Dedifferentiated amniotic fluid mesenchymal stem cell (primary cell): ENCODE data around the gene NKIRAS1.

Experiments used
- DNase-seq: peaks from one replicate; pipeline ENCODE4 v3.0.0-alpha.2; 2016; ENCODE audit errors: extremely low spot score

NKIRAS1 gene

DNA sequence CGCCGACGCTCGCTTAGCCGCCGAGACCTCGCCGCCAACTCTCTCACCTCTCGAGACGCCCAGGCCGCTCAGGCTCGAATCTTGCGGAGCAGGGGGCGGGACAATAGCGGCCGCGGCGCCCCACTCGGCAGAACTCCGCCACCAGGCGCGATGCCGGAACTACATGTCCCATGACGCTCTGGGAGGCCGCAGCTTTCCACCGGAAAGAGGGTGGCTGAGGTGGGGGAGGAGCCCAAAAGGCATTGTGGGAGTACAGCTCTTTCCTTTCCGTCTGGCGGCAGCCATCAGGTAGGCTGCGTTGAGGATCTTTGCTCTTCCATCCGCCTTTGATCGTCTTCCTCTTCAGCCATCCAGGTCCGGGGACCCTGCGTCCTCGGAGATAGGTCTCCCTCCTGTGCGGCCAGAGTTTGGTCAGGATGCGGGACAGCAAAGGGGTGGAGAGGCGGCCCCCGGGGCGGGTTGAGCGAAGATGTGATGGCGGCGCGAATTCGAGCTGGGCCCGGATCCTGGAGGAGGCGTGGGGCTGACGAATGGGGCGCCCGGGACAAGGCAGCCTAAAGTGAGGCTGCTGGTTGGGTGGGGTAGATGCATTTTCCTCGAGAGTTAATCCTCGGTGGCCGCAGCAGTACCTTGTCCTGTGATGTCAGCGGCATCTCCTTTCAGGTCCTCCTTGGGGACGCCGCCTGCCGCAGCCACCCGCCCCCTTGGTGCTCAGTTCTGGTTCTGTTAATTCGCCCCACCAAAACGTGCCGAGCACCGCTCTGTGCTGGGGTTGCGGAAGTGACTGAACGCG is at the start of gene NKIRAS1, which contains the start of gene RPL15:
TSS of gene NKIRAS1 (minus strand) at position 105 of the 793 bp plus-strand sequence. CDS start 6,086 bp downstream, outside the sequence.
TSS of gene RPL15 (plus strand) at position 247 of the 793 bp plus-strand sequence. CDS start 728 bp downstream, outside the sequence.
- peak; percentile 97 for DNase-seq

DNA sequence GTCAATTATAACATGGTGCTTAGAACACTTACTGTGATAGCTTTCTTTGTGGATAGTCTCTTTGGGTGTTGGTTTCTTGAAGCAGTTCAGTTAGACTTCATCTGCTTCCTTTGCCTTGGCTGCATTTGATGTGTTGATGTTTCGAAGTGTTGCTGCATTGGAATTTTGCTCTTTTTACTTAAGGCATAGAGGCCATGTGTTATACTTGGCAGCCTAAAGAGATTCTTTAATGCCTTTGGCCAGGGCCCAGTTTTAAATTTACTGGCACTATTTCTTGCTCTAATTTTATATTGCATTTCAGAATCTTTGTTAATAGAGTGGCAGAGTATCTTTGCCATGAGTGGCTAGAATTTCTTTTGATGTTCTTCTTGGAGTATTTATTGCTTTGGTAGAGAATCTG is 49.5 kb upstream of the NKIRAS1 start:
- peak; percentile 66 for DNase-seq

DNA sequence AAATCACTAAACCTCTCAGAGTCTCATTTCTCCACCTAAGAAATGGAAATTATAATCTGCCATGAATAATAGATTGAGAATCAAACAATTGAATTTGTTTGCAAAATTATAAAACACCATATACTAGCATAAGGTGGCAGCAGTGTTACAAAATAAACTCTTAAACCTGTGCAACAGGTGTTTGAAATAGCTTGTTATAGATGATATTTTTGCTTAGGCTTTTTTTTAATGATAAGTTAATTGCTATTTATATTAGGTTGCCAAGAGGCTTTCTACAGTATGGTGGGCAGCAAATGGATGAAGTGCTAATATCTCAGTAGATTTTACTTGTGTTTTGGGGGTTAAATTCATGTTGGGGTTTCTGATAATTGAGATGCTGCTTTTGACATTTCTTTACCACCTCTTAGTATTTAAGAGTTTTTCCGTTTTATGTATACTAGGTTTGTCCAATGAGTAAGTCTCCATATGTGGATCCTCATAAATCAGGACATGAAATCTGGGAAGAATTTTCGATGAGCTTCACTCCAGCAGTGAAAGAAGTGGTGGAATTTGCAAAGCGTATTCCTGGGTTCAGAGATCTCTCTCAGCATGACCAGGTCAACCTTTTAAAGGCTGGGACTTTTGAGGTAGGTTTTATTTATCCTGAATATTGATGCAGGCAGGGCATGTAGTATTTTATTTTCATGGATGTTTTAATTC is 47.9 kb upstream of the NKIRAS1 start:
- DNase-seq: no peak

DNA sequence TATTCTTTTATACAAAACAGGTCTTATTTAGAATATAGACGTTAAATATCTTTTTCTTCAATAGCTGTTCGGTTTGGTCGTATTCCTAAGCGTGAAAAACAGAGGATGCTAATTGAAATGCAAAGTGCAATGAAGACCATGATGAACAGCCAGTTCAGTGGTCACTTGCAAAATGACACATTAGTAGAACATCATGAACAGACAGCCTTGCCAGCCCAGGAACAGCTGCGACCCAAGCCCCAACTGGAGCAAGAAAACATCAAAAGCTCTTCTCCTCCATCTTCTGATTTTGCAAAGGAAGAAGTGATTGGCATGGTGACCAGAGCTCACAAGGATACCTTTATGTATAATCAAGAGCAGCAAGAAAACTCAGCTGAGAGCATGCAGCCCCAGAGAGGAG is 45.1 kb upstream of the NKIRAS1 start:
- no peak for DNase-seq

DNA sequence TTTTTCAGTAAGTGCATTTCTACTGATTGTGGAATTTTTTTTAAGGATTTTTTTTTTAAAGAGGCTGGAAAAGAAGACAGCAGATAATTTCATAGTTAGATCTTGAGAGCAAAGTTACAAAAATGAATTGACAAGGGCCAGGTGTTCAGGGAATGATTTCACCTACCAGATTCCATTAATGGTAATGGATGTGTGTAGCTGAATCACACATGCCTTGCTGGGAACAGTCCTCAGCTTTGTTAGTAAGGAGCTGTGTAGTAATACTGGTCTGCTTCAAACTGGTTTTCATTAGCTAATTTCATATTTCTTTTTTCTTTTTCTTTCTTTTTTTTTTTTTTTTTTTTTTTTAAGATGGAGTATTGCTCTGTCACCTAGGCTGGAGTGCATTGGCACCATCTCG is 44.3 kb upstream of the NKIRAS1 start:
- no peak for DNase-seq

DNA sequence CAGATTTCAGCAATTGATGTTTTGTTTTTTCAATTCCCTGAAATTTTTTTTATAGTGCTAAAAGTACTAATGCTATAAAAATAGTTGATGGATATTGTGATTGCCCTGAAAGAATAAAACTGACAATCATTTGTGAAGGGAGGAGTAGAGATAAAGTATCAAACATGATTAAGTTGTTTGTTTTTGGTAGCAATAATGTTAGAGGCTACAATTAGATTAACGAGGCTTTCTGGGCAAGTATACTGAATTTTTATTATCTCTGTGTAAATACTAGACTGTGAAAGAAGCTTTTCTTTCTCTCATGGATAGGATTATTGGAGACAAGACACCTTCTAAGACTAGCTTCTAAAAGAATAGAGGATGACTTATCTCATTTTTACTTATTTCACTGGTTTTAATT is 43.9 kb upstream of the NKIRAS1 start:
- DNase-seq: no peak

DNA sequence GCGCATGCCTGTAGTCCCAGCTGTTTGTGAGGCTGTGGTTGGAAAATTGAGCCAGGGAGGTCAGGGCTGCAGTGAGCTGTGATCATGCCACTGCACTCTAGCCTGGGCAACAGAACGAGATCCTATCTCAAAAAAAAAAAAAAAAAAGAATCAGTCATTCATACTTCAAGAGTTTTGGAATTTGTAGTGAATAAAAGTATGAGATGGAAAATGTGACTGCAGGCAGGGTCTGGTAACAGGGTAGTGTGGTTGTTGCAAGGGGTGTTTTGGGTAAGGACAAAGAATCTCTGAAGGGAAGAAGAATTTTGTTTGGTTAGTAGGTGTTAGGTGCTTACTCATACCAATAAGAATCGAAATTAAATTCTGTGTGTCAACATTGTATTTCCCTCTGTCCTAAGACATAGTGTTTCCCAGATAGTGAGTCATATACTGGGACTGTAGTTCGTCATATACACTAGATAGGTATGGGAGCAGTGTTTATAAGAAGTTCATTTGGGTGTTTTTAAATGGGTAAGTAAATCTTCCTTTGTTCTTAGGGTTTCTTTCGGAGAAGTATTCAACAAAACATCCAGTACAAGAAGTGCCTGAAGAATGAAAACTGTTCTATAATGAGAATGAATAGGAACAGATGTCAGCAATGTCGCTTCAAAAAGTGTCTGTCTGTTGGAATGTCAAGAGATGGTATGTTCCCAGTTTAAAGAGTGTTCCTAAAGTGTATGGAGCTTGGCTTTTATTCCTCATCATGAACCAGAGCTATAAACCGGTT is 42.5 kb upstream of the NKIRAS1 start:
- peak; percentile 53 for DNase-seq

DNA sequence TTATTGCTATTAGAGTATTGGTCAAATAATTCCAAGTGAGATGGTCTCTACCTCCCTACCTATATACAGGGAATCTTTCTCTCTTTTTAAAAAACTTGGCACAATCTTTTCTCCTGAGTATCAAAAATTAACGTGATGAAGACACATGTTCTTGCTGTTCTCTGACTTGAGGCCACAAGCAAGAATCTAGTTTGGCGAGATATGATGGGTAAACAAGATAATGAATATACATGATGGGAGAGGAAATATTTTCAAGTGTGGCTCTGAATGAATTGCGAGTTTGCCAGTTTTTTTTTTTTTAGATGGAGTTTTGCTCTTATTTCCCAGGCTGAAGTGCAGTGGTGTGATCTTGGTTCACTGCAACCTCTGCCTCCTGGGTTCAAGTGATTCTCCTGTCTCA is 39.9 kb upstream of the NKIRAS1 start:
- DNase-seq: no peak

DNA sequence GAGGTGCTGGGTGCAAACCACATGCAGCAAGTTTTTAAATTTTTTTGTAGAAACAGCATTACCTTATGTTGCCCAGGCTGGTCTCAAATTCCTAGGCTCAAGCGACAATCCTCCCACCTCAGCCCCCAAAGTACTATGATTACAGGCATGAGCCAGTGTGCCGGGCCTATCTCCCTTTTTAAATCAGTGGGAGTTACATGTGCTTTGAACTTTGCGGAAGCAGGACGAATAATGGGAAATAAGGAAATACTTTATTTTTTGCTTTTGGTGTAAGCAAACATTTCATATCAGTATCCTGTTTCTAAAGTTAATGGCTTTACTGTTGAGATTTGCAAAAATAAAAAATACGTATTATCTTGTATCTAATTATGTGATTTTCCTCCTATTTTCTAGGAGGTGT is 37.4 kb upstream of the NKIRAS1 start:
- DNase-seq: no peak

DNA sequence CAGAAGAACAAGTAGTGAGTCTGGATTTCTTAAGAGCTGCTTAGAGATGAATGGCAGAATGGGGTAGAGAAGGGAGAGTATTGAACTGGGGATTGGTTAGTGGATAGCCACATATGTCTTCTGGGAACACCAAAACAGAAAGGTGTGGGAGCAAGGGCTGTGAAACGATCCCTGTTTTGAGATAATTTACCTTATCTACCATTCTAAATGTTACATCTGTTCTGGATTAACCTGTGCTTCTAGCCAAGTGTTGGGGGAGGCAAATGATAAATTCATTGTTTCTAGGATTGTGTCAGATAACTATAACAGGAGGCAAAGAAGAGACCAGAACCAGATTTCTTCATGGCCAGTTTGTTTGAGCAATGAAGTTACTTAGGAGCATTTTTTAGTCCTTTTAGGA is 36.7 kb upstream of the NKIRAS1 start:
- DNase-seq: no peak

DNA sequence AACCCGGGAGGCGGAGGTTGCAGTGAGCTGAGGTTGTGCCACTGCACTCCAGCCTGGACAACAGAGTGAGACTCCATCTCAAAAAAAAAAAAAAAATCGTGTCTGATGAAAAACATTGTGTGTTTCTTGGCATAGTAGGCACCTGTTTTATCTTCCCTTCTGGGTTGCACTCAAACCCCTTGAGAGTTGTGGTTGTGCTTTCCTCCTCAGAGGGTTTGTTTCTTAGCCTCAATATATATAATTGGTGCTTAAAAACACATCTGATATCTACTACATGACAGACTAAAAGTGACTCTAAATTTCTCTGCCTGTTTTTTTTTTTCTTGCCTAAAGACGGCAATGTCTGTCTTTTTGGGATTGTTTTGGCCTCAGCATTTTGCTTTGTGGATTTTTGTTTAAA is 35.9 kb upstream of the NKIRAS1 start:
- DNase-seq: no peak

DNA sequence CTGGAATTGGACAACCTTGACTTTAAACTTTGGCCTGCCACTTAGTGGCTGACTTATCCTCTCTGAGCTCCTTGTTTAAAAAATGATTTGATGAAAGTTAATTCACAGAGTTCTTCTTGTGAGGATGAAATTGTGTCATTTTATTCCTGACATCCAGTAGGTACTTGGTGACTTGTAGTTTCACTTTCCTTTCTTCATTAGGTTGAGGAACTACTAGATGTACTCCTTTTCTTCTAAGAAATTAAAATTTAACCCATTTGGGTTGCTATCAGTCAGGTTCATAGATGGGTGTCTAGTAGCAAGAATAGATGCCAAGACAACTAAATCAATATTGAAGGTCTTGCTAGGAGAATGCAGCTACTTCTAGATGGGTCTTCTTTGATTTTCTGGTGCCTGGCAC is 33.5 kb upstream of the NKIRAS1 start:
- no peak for DNase-seq

DNA sequence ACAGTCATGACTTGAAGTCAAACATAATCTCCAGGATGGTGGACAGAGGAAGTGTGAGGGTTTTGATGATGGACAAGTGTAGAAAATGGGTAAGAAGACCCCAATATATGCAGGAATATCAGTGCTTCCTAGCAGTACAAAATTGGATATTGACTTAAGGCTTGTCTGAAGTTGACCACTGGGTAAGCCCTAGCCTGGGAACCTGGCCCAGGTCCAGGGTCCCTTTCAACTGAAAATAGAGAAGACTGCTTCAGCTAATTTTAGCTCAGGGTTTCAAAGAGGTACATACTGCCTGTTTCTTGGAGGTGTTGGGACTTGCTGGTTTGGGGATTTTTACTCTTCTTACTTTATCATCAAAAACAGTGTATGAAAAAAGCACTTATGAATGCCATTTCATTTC is 33.0 kb upstream of the NKIRAS1 start:
- no peak for DNase-seq

DNA sequence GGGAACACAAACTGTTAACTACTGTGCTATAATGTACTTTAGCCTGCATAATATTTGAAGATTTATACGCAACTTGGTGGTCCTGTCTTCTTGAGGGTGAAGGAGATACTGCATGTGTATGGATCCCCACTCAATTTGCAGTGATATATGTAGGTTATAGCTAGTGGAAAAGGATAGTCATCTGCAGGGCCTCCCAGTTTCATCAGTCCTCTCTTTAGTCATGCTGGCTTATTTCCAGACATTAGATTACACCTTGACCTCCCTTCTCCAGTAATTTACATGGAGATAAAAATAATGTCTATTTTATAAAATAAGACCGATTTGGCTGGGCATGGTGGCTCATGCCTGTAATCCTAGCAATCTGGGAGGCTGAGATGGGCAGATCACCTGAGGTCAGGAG is 32.0 kb upstream of the NKIRAS1 start:
- DNase-seq: no peak

DNA sequence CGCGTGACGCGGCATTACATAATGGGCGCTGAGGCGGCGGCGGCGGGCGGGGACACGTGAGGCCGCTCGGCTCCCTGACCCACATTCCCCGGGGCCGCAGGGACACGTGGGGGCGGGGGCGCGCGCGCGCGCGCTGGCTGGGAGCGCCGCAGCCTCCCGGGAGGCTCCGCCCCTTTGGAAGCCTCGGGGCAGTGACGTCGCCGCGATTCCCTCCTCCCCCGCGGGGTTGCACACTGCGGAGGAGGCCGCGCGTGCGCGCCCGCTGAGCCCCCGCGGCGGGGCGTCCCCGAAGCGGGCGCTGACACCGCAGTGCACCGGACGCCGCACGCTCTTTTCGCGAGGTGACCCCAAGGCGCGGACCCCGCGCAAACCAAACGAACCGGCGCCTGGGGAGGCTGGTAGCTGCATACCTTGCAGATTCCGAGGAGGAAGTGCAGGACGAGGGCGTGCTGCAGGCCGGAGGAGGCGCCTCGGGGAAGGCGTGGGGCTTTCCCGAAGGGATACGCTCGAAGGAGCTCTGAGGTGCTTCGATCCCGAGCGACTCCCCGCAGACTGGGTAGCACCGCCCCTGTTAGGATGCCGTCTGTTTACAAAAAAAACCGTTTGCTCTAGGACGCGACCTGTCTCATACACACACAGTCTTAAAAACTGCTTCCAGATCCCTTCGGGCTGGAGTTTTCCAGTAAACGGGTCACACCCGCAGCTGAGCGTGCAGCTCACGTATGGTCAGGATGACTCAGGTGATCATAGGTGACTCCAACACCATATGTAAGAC is 29.3 kb upstream of the NKIRAS1 start:
- DNase-seq: peak; percentile 89

DNA sequence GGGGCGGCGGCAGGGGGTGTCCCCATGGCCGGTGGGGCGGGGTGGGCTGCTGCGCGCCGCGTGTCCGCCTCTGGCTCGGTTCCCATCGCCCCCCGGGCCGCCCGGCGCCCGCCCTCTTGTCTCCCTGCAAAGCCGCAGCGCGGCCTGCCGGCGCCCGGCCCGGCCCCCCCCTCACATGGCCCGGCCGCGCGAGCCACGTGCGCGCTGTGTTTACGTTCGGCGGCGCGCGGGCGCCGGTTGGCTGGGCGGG is 28.8 kb upstream of the NKIRAS1 start:
- no peak for DNase-seq

DNA sequence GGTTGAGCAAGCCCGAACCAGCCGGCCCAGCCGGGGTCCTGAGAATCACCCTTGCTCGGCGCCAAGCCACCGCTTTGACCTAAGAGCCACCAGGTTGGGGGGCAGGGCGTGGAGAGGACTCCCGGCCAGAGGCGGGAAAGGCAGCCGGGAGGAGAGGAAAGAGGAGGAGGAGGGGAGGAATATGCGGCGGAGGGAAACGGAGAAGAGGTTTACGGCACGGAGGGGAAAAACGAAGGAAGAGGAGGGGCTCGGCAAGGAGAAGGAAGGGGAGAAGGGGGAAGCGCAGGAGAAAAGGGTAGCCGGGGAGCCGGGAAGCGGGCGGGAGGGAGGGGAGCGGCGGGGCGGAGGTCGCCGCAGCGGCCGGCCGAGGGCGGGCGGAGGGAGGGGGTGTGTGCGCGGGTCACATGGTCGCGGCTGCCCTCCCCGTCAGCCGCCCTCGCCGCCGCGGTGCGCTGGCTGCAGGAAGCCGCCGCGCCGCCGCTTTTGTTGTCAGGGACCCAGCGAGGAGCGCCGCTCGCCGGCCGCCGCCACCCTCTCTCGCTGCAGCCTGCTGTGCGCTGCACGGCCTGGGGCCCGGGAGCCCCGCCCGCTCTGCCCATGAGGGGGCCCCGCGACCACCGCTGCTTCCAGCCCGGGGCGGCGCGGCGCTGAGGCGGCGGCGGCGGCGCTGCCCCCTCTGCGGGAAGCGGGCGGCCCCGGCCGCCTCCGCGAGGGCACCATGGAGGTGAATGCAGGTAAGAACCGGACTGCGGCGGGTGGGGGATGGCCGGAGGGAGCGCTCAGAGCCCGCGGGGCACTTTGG is 28.3 kb upstream of the NKIRAS1 start, which contains the start of gene NR1D2:
TSS of gene NR1D2 (plus strand) at position 426 of the 802 bp plus-strand sequence. CDS start at position 719, 293 bp downstream.
- peak; percentile 57 for DNase-seq

DNA sequence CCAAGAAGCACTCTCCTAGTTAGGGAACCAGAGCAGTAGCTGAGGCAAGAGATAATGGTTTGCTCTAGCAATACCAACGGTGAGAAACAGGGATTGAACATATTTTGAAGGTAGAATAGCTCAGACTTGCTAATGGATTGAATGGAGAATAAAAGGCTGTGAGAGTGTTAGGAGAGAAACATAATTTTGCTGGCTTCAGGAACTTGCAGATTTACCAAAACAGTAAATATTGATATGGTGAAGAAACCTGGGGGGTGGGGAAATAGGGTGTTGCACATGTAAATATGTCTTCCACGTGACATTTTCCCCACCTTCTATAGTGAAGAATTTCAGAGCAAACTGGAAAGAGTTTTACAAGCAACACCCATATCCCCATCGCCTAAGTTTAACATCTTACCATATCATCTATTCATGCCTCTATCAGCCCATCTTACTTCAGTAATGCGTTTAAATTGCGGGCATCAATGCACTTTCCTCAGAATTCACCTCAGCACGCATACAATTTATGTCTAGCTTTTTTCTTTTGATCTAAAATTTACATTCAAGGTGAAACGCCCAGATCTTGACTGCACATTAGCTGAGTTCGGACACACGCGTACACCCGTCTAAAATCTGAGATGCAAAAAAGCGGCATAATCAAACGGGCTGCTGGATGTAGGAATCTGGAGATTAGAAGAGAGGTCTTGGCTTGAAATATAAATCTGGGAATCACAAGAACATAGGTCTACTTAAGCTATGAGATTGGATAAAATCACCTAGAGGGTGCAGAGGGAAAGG is 27.4 kb upstream of the NKIRAS1 start:
- DNase-seq: no peak

DNA sequence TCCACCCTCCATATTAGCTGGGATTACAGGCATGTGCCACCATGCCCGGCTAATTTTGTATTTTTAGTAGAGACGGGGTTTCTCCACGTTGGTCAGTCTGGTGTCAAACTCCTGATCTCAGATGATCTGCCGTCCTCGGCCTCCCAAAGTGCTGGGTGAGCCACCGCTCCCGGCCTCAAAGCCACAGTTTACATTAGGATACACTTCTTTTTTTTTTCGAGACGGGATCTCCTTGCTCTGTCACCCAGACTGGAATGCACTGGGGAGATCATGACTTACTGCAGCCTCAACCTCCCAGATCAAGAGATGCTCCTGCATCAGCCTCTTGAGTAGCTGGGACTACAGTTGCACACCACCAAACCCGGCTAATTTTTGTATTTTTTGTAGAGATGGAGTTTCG is 25.8 kb upstream of the NKIRAS1 start:
- DNase-seq: no peak

DNA sequence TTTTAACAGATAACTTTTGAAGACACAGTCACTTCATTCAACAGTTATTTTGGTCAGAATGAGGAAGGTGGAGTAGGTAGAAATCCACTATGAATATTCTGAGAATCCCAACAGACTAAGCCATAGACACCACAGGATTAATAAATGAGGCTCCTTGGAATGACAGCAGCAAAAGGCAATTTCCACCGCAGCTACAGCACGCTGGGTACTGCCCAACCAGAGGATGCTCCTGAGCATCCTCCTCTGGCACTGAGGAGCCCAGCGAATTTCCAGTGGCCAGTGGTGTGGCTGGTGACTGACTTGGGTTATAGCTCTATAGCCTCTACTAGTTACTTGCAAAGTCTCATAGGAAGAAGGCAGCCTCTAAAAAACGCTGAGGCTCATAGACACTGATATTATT is 24.6 kb upstream of the NKIRAS1 start:
- no peak for DNase-seq
